Measurements from ENCODE around the gene ACOX1.

The ACOX1 gene

GRCh38 chr17:75915268-75915667 is 63.7 kb downstream of the ACOX1 start:
- H3K4me3 ChIP-seq (ENCODE audit: low read depth, low read length) = no peak overlapping the region
- H3K36me3 ChIP-seq (ENCODE audit: control insufficient read depth in 2 of 2, insufficient read depth in 1 of 2, low read length in 2 of 2) = peaks cover 25 to 77% of the 10 kb centered on the region in 2 experiments; a peak in 2 of 3 replicates
- H3K27ac ChIP-seq (ENCODE audit: extremely low read depth, low read depth, low read length) = no peak overlapping the region
- ChIA-PET POLR2A (interaction anchor here (1.2 to 1.6 kb wide), 2 partner anchors 10 to 21 kb away, joined by 3 to 5 read pairs; partner anchors contain the start of gene MRPL38), CTCF (interaction anchor here (0.9 to 3.2 kb wide), 4 partner anchors 7 to 67 kb away, joined by 3 to 16 read pairs (median 10); partner anchors contain the start of gene MRPL38)
- no peaks in the 10 kb centered on the region for H3K9me3 ChIP-seq (ENCODE audit: control insufficient read depth, insufficient read depth, low read depth, low read length)
- H3K4me1 ChIP-seq (ENCODE audit: control insufficient read depth, insufficient read depth, low read length) = no peaks in the 10 kb centered on the region
- TF ChIP-seq ZNF561 (tag by site-specific recombination; IDR thresholded peaks at IDR 0.05; ENCODE audit: borderline replicate concordance) = no peak
- TF ChIP-seq ZNF777 (tag by site-specific recombination; IDR thresholded peaks at IDR 0.05; ENCODE audit: borderline replicate concordance) = no peak
- TF ChIP-seq ZNF623 (tag by site-specific recombination; IDR thresholded peaks at IDR 0.05) = no peak
- no peak for TF ChIP-seq AEBP2 (tag by site-specific recombination; IDR thresholded peaks at IDR 0.05; ENCODE audit: borderline replicate concordance)
- no peak for TF ChIP-seq ZFP69B (tag by site-specific recombination; IDR thresholded peaks at IDR 0.05)
- 0 out of 2 replicates have a peak, but pooled peaks have one; percentile 5 for TF ChIP-seq GLIS2 (tag by site-specific recombination; IDR thresholded peaks at IDR 0.05)
- no peak for TF ChIP-seq ZSCAN4 (tag by site-specific recombination; IDR thresholded peaks at IDR 0.05)
- TF ChIP-seq ZBTB20 (tag by site-specific recombination; IDR thresholded peaks at IDR 0.05) = no peak
- TF ChIP-seq ZBTB1 (tag by site-specific recombination; IDR thresholded peaks at IDR 0.05) = no peak
- no peak for TF ChIP-seq ZNF140 (tag by site-specific recombination; IDR thresholded peaks at IDR 0.05)
- TF ChIP-seq ZNF580 (tag by site-specific recombination; IDR thresholded peaks at IDR 0.05) = no peak
- no peak for TF ChIP-seq ZNF362 (tag by site-specific recombination; IDR thresholded peaks at IDR 0.05)
- no peak for TF ChIP-seq REPIN1 (tag by site-specific recombination; IDR thresholded peaks at IDR 0.05; ENCODE audit: low read depth)
- TF ChIP-seq REST (tag by site-specific recombination; IDR thresholded peaks at IDR 0.05) = peak; percentile 32; the same call in 1 of the 2 replicates
- no peak for TF ChIP-seq ZNF138 (tag by site-specific recombination; IDR thresholded peaks at IDR 0.05; ENCODE audit: borderline replicate concordance)
- no peak for TF ChIP-seq ZNF18 (tag by site-specific recombination; IDR thresholded peaks at IDR 0.05)
- no peak for TF ChIP-seq ZNF837 (tag by site-specific recombination; IDR thresholded peaks at IDR 0.05)

Measured in HEK293 (cell line).